ENCODE results near the gene TCERG1. TPM values are rescaled to one million over a fixed set of nuclear protein-coding genes. Genes with fewer than 3 reads are reported as not detected.

Gene TCERG1
- total RNA-seq, 1 experiment from 2014 or later: 75.9 TPM

DNA sequence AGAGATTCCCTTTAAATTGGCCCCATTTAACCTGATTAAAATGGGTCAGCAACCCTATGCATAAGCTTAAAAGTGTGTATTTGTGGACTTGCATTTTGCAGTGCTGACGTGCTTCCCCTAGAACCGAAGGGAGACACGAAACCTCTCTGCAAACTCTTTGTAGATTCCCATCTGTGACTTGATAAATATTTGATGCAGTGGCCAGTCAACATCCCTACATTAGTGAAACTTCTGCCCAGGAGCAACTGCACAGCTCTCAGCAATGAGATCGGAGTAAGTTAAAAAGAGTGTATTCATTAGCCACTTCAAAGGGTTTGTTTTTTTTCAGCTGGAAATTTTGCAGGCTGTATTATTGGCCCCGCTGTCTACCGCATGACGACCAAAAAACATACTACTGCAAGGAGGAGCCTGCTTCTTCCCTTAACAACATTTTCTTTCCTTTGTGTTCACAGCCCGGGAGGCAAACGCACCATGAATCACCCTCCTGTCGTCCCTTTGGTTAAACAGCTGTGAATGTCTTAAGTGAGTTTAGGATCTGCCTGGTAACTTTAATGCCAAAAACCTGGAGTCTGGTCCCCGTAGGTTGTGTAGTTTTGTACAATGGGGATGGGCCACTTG is 38.0 kb upstream of the TCERG1 start:
- TF ChIP-seq CTCF (conservative IDR thresholded peaks at IDR 0.05): no peak
- no peak for TF ChIP-seq EZH2 (IDR thresholded peaks at IDR 0.05; ENCODE audit: low read depth)
- no TSS peak for BruUV-seq (replicated peaks)
- DNase-seq: no peak
- intact Hi-C loops (cut with micrococcal nuclease; ENCODE audit: unreplicated experiment): no loop called here
- no peaks in the 10 kb centered on the region for H3K27me3 ChIP-seq (ENCODE audit: insufficient read depth, low read depth)
- H3F3A ChIP-seq (ENCODE audit: insufficient read depth, low read depth): no peaks in the 10 kb centered on the region
- H3K4me2 ChIP-seq: no peak overlapping the region
- no peaks in the 10 kb centered on the region for H3K9me2 ChIP-seq (ENCODE audit: insufficient read depth)
- no peak overlapping the region for H3K27ac ChIP-seq
- no peaks in the 10 kb centered on the region for H3K79me2 ChIP-seq (ENCODE audit: low read depth)
- no peaks in the 10 kb centered on the region for H3K36me3 ChIP-seq (ENCODE audit: low read depth)
- no peak overlapping the region for H3K4me3 ChIP-seq
- ChIA-PET POLR2A (ENCODE audit: unreplicated experiment) (no interaction called here), CTCF (no interaction called here)
- no peaks in the 10 kb centered on the region for H4K20me1 ChIP-seq (ENCODE audit: insufficient read depth)
- no peaks in the 10 kb centered on the region for H3K4me1 ChIP-seq (replicated peaks; ENCODE audit: insufficient read depth)
- H3K9me3 ChIP-seq (ENCODE audit: insufficient read depth, low read depth): no peaks in the 10 kb centered on the region
- no peak overlapping the region for H2AFZ ChIP-seq

DNA sequence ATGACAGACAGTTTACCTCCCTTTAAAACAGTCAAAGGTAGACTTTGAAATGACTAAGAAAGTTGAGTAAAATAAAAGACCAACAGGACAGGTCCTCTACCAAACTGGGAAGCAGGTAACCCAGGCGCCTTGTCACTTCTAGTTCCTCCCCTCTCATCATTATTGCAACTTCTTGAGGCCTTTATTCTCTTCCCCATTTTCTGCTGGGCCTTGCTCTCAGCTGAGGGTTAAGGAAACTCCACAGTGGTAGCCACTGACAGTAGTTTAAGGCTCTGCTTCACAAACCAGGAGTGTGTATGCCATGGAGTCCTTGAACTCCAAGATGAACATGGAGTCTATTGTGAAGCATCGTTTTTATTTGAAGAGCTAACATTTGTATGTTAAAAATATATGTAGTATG is 36.9 kb upstream of the TCERG1 start:
- H3K4me2 ChIP-seq: no peak overlapping the region
- CTCF ChIA-PET: no interaction called here
- DNase-seq: no peak
- no peaks in the 10 kb centered on the region for H3F3A ChIP-seq (ENCODE audit: insufficient read depth, low read depth)
- H3K27ac ChIP-seq: no peak overlapping the region
- BruUV-seq (replicated peaks): no TSS peak
- H3K79me2 ChIP-seq (ENCODE audit: low read depth): no peaks in the 10 kb centered on the region
- no peaks in the 10 kb centered on the region for H3K9me3 ChIP-seq (ENCODE audit: insufficient read depth, low read depth)
- no peaks in the 10 kb centered on the region for H3K27me3 ChIP-seq (ENCODE audit: insufficient read depth, low read depth)
- POLR2A ChIA-PET (ENCODE audit: unreplicated experiment): no interaction called here
- H4K20me1 ChIP-seq (ENCODE audit: insufficient read depth): no peaks in the 10 kb centered on the region
- H2AFZ ChIP-seq: no peak overlapping the region
- H3K4me3 ChIP-seq: no peak overlapping the region
- TF ChIP-seq EZH2 (IDR thresholded peaks at IDR 0.05; ENCODE audit: low read depth) (no peak), CTCF (conservative IDR thresholded peaks at IDR 0.05) (no peak)
- H3K36me3 ChIP-seq (ENCODE audit: low read depth): no peaks in the 10 kb centered on the region
- no peaks in the 10 kb centered on the region for H3K4me1 ChIP-seq (replicated peaks; ENCODE audit: insufficient read depth)
- H3K9me2 ChIP-seq (ENCODE audit: insufficient read depth): no peaks in the 10 kb centered on the region
- intact Hi-C loops (cut with micrococcal nuclease; ENCODE audit: unreplicated experiment): no loop called here

DNA sequence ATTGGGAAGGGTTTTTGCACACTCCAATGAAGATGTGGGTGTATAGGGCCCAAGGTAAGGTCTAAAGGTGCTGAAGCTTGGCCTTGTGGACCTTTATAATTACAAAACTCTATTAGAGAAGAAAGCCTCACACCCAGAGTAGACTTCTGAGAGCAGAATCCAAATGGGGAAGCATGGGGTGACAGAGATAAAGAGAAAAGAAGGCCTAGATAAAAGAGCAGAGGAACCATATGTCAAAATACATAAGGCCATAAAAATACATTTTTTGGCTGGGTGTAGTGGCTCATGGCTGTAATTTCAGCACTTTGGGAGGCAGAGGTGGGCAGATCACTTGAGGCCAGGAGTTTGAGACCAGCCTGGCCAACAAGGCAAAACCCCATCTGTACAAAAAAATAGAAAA is 27.4 kb upstream of the TCERG1 start:
- intact Hi-C loops (cut with micrococcal nuclease; ENCODE audit: unreplicated experiment): no loop called here
- H3K79me2 ChIP-seq (ENCODE audit: low read depth): no peaks in the 10 kb centered on the region
- H3F3A ChIP-seq (ENCODE audit: insufficient read depth, low read depth): no peaks in the 10 kb centered on the region
- no peak overlapping the region for H2AFZ ChIP-seq
- H3K4me2 ChIP-seq: no peak overlapping the region
- no peak overlapping the region for H3K27ac ChIP-seq
- BruUV-seq (replicated peaks): no TSS peak
- CTCF ChIA-PET: no interaction called here
- POLR2A ChIA-PET (ENCODE audit: unreplicated experiment): no interaction called here
- no peak overlapping the region for H3K4me3 ChIP-seq
- no peaks in the 10 kb centered on the region for H3K36me3 ChIP-seq (ENCODE audit: low read depth)
- no peaks in the 10 kb centered on the region for H3K9me2 ChIP-seq (ENCODE audit: insufficient read depth)
- H3K9me3 ChIP-seq (ENCODE audit: insufficient read depth, low read depth): no peaks in the 10 kb centered on the region
- no peaks in the 10 kb centered on the region for H4K20me1 ChIP-seq (ENCODE audit: insufficient read depth)
- no peaks in the 10 kb centered on the region for H3K4me1 ChIP-seq (replicated peaks; ENCODE audit: insufficient read depth)
- DNase-seq: no peak
- H3K27me3 ChIP-seq (ENCODE audit: insufficient read depth, low read depth): no peaks in the 10 kb centered on the region
- no peak for TF ChIP-seq CTCF (conservative IDR thresholded peaks at IDR 0.05)
